ENCODE data around the gene NAA80.

NAA80 gene

GRCh38 chr3:50258029-50258680 is 41.0 kb downstream of the NAA80 start:
- no peak for DNase-seq (ENCODE audit: low read depth in 2 of 2)

- no peak for DNase-seq (ENCODE audit: low read depth in 2 of 2)
Measured at GRCh38 chr3:50256978-50257890, 42.0 kb downstream of the NAA80 start.

- DNase-seq (ENCODE audit: low read depth in 2 of 2) = no peak
Measured at GRCh38 chr3:50255251-50255615, 44.0 kb downstream of the NAA80 start.

GRCh38 chr3:50254577-50255250 is 44.5 kb downstream of the NAA80 start:
- no peak for DNase-seq (ENCODE audit: low read depth in 2 of 2)

- DNase-seq (ENCODE audit: low read depth in 2 of 2) = no peak
Measured at GRCh38 chr3:50251220-50251619, 48.0 kb downstream of the NAA80 start.

GRCh38 chr3:50250514-50250913 is 48.7 kb downstream of the NAA80 start:
- no peak for DNase-seq (ENCODE audit: low read depth in 2 of 2)

GRCh38 chr3:50249457-50249856 is 49.7 kb downstream of the NAA80 start:
- DNase-seq (ENCODE audit: low read depth in 2 of 2) = no peak

- no peak for DNase-seq (ENCODE audit: low read depth in 2 of 2)
Measured at GRCh38 chr3:50248387-50248786, 50.8 kb downstream of the NAA80 start.

- DNase-seq (ENCODE audit: low read depth in 2 of 2) = peak; percentile 66 to 83
Measured at GRCh38 chr3:50246517-50246954, 52.7 kb downstream of the NAA80 start.
